ENCODE data around the gene TAS1R2.

The TAS1R2 gene

DNA sequence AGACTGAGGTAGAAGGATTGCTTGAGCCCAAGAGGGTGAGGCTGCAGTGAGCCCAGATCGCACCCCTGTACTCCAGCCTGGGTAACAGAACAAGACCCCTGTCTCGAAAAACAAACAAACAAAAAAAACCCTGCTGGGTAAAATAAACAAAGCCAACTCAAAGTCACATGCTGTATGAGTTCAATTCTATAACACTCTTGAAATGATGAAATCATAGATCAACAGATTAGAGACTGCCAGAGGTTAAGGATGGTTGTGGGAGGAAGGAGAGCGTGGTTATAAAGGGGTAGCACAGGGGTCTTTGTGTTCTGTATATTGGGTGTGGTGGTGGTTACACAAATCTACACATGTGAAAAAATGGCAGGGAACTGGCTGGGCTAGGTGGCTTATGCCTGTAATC is 62.5 kb downstream of the TAS1R2 start:
- no peak for DNase-seq

DNA sequence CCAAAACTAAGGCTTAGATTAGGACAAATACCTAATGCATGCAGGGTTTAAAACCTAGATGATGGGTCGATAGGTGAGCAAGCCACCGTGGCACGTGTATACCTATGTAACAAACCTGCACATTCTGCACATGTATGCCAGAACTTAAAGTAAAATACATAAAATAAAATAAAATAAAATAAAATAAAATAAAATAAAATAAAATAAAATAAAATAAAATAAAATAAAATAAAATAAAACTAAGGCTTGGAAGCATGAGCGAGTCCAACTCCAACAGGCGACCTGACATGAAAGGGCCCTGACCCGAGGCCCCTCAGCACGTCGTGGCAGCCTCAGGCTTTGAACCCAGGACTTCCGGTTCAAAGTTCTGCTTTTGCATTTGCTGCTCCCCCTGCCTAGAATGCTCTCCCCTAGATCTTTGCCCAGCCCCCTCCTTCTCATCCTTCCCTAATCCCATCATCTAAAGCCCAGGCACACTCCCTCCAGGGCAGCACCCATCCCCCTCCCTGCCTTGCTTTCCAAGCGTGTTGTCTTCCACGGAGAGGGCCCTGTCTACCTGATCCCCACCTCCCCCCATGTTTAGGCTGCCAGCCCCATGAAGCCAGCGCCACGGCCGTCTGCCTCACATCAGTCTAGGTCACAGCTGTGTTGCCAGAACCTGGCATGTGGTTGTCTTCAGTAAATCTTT is 64.3 kb downstream of the TAS1R2 start:
- DNase-seq = no peak

DNA sequence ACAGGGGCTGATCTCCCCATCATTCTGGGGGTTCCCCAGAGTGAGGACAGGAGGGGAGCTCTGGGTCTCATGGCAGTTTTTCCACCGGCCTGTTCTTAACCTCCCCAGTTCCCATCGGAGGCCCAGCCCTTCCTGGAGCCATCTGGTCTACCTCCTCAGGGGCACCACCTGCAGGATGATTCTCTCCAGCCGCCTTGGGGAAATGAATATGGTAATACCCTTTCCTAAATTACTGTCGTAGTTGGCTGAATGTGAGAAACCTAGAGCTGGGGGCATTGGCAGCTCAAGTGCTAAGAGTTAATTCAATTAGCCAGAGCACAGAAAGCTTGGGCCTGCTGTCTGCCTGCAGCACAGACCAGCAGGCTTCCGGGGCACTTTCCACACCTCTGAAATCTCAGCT is 64.9 kb downstream of the TAS1R2 start:
- DNase-seq = no peak

DNA sequence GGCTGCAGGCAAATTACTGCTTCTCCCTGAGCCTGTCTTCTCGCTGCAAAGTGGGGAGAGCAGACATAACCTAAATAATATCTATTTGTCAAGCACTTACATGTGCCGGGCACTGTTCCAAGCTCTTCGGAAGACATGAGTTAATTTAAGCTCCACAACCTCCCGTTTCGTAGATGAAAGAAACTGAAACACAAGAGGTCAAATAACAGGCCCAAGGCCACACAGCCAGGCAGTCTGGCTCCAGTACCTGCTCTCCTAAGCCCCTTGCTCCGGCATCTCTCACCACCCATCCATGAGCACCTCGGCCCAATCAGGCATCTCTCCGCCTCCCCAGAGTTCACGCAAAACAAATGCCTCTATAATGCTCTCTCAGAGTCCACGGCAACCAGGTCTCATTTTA is 65.4 kb downstream of the TAS1R2 start:
- no peak for DNase-seq

DNA sequence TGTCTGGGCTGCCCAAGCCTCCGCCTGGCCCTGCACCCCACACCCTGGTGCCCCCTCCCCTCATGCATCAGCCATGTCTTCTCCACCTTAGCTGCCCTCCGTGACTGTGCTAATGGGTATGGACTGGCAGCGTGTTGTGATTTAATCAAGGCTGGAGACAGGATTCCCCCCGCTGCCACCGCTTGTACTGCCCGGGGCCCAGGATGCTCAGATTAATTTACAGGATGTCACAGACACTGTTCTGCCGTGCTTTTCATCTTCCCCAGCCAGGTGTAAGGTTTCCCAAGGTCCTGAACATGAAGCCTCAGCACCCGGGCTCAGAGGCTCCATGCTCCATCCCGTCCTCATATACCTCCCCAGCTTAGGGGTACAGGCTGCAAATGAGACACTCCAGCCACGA is 66.3 kb downstream of the TAS1R2 start:
- DNase-seq = no peak

DNA sequence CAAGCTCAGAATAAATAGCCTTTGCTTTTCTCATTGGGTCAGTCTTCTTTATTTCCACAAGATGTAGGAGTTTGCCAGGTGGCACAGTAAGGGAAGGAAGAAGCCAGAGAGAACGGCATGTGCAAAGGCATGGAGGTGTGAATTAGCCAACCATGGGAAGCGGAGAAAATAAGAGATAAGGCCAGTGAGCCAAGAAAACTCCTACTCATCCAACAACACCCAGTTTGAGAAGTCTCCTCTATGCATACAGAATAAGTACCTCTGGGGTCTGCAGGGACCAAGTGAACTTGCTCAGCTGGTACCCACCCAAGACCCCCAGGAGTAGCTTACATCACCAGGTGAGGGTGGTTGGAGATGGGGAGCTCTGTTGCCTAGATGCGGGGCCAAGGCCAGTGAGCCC is 66.7 kb downstream of the TAS1R2 start:
- no peak for DNase-seq
